Mucosa of gallbladder (tissue), 1 donor: Measurements from ENCODE around the gene OR10A6. TPM values are rescaled to one million over a fixed set of nuclear protein-coding genes. Genes with fewer than 3 reads are reported as not detected.

ENCODE experiments used
- DNase-seq: peaks from one replicate; pipeline ENCODE4 v3.0.0-alpha.2; 2020; ENCODE audit warnings: low spot score
- total RNA-seq: library from RNA; stranded (reverse); gene quantifications from one replicate; pipeline ENCODE4 v1.2.1, GENCODE V29; 2021
- donor health status: DM: no; HTN: no; CAD: no.

The OR10A6 gene
- total RNA-seq, 1 donor from 2014 or later, result not detected

DNA sequence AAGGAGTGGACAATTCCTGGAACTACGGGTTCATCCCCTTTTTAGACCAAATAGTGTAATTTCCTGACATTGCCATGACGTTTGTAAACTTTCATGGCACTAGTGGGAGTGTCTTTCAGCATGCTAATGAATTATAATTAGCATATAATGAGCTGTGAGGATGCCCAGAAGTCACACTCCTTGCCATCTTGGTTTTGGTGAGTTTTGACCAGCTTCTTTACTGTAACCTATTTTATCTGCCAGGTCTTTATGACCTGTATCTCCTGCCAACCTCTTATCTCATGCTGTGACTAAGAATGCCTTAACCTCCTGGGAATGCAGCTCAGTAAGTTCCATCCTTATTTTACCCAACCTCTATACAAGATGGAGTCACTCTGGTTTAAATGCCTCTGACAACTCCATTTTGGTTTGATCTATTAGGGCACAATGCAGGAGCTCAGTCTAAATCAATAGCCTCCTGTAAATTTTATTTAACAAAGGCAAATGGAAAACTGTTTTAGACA lies 20.7 kb downstream of the OR10A6 start:
- DNase-seq, result no peak

DNA sequence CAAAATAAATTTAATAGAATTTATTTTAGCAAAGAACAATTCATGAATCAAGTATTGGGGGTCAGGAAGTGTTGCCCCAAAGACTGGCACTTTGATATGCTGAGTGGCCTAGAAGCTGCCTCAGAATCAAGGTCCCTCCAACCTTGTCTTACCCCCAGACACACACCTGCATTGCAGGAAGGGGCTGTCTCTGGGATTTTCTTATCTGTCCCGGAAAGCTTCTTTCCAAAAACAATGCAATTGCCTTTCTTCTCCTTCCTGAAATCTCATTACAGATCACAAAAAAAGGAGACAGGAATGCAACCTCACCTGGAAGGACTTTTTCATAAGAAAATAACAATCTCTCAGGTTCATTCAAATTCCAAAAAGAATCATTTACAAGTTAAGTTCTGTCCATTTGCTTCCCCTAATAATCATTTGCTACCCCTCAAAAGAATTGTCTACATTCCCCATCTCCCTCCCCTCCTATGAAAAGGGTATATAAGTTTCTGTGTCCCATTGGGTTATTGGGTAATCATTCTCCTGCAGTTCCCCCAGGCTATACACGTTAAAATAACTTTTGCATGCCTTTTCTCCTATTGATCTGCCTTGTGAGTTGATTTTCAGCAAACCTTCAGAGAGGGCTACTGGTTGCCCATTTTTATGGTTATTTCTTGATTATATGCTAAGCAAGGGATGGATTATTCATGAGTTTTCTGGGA lies 21.3 kb downstream of the OR10A6 start:
- no peak for DNase-seq

- DNase-seq, result no peak
These were observed 23.9 kb downstream of the OR10A6 start for GRCh38 chr11:7907121-7907520.

DNA sequence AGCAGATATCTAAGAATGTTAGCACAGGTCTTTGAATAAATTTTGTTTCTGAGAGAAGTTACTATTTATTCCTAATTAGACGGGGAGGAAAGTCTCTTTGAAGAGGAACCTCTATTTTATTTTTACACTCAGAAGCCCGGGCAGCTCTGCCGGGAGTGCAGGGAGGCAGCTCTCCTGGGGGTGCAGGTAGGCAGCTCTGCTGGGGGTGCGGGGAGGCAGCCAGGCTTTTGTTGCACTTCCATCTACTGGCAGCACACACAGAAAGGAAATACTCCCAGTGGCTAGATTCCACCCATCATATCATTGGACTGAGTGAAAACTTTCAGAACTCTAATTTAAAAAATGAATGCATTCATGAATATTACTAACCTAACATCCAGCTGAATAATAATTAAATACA lies 24.6 kb downstream of the OR10A6 start:
- DNase-seq, result no peak

- no peak for DNase-seq
These were observed 25.1 kb downstream of the OR10A6 start for GRCh38 chr11:7905961-7906429.

GRCh38 chr11:7905549-7905948 lies 25.5 kb downstream of the OR10A6 start:
- DNase-seq, result no peak

DNA sequence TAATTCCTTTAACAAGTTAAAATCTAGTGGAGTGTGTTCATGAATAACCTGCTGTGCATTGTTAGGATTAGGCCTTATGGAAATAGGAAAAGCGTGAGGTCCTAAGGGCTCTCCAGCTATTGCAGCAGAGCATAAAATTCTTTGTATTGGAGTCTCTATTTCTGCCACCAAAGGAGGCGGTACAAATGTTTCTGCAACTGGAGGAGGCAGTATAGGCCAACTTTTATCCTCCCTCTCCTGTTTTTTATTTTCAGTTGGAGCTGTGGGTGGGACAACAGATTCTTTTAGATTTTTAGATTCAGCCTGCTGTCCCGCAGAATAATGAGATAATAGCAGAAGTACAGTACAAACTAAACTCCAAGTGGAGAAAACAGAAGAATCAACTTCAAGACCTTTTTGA lies 26.2 kb downstream of the OR10A6 start:
- no peak for DNase-seq

GRCh38 chr11:7903940-7904339 lies 27.1 kb downstream of the OR10A6 start:
- DNase-seq, result no peak

- no peak for DNase-seq
These were observed 29.7 kb downstream of the OR10A6 start for GRCh38 chr11:7901319-7901854.

DNA sequence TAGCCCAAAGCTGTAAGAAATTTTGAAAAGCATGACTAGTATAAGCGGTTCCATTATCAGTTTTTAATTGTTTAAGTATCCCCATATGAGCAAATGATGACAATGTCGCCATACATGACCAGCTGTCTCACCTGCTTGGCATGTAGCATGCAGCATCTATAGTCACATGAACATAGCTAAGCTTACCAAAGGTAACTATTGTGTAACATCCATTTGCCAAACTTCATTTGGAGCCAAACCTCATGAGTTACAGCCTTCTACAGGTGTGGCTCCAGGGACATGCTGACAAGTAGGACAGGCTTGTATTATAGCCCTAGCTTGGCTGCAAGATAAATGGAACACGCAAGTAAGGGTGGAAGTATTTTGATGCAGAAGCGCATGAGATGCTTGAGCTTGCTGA lies 30.4 kb downstream of the OR10A6 start:
- no peak for DNase-seq

GRCh38 chr11:7899418-7899817 lies 31.6 kb downstream of the OR10A6 start:
- DNase-seq, result no peak

DNA sequence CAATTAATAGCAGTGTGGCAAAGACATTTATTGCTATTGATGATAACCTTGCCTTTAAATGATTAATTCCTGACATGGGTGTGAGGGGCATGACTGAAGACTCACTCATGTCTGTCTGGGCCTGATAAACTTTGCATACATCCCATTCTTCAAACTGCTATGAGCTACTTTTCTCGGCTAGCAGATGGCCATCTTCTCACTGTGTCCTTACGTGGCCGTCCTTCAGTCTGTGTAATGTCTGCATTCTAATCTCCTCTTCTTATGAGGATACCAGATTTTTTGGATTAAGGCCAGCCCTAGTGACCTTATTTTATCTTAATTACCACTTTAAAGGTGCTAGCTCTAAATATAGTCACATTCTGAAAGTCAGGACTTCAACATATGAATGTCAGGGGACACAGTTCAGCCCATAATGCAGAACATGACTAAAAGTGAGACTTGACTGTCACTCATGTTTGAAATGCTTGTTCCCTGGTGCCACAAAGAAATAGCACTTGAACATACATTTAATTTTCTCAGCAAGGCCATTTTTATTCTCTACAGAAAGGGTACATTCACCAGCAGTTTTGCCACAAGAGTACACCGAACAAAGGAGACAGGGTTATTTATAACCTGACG lies 32.3 kb downstream of the OR10A6 start:
- DNase-seq, result no peak

GRCh38 chr11:7896009-7896785 lies 34.9 kb downstream of the OR10A6 start:
- DNase-seq, result peak; percentile 55

GRCh38 chr11:7894251-7894650 lies 36.8 kb downstream of the OR10A6 start:
- peak; percentile 73 for DNase-seq

DNA sequence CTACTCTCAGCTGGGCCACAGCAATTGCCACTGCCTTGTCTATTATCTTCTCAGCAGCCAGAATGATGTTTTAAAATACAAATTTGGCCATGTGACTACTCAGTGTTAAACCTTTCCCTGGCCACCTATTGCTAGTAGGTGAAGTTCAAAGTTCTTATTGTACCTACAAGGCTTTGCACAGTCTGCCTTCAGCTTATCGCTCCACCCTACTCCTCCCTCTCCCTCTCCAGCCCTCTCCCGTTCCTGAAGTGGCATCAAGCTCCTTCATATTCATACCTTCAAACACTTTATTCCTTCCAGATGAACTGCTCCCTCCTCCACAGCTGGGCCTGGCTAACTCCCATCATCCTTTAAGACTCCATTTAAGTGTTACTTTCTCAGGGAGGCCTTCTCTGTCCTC lies 37.3 kb downstream of the OR10A6 start:
- peak; percentile 56 for DNase-seq

GRCh38 chr11:7892840-7893254 lies 38.2 kb downstream of the OR10A6 start:
- no peak for DNase-seq

DNA sequence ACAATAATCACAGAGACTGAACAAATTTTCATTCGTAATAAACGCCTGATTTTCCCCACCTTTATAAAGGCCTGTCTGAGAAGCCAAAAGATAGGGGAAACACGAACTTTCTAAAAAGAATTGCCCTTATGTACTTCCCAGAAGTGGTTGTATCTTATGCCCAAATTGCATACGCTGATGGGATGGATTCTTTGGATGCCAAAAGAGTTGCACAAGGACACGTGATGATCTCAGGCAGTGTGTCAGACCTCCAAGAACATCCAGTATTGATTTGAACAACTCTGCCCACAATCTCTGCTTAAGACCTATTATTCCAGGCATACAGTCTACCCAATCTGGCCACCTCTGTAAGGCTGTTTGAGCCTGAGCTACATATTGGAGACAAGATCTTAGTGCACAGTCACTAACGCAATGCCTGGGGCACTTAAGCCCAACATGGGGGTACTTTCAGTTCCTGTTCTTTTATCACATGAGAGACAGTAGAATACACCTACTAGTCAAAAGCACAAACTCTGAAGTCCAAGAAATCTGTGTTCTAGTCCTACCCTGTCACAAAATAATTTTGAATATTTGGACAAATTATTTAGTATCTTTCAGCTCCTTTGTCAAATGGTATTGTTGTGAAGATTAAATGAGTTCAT lies 38.9 kb downstream of the OR10A6 start:
- no peak for DNase-seq

DNA sequence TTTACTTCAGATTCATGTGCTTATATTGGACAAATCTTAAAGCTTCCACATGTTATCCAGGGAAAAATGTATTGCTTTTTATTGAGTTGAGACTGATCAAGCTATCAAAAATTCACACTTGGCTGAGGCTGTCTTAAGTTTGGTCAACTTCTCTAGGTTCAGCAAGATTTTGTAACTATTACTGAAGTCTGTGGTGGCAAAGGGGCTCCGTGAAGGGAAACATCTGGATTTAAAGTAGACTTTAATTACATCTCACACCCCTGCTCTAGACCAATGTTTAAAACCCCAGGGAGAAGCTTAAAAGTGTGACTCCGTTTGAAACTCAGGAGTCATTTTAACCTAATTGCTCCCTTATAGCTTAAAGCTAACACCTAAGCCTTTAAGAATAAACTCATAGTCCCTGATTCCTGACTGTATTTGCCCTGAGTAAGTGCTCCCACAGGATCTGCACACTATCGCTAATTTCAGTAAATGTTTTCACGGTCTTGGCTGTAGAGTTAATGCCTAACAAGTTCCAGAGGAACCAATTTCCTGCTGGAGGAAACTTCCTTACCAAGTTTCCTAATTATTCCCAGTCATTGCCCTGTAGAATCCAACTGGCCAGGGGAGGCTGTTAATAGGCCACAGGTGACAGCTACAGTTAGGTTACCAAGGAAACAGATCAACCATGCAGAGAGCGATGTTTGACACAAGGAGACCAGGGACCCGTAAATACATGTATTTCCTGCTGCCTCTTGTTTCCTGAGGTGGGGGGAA lies 40.5 kb downstream of the OR10A6 start:
- DNase-seq, result no peak

DNA sequence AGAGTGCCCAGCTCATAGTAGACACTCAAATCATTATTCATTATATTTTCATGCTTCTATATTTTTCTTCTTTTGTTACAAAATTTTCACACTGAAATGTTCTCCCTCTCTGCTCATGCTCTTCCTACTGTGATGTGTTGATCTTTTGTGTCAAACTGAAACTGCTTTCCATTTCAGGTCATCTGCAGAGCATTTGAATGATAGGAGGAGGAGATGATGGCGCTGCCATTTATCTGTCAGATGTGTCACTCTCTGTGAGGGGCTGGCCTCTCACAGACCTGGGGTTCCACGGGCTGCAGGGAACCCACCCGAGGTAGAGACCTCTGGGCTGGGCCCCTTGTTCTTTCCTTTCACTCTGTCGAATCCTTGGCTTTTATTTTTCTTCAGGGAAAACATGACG lies 41.1 kb downstream of the OR10A6 start:
- no peak for DNase-seq

DNA sequence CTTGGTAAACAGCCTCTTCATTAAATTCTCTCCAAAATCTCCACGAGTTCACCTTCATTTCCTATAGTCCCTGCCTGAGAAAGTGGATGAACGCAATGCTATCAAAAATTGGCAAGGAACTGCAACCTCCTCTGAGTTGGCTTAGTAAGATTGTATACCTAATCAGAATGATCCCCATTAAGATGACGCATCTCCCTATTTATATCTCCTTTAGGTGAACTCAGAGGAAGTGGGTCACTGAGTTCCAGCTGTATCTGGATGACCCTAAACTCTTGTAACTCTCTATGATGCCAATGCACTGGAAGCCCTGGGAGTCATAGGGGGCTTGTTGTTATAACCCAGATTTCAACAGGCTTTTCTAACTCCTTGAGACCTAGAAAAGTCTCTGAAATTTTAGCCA lies 48.2 kb downstream of the OR10A6 start:
- no peak for DNase-seq
